Parathyroid adenoma (tissue), 2 donors: ENCODE measurements around the gene HAT1.
A peak's percentile ranks its signal among the peaks of the same experiment; 100 is the strongest.

Source experiments
- H2AFZ ChIP-seq: fragments of 300-600 bp; sonication (generic); one replicate; pipeline ENCODE4 v1.7.0; 2017; ENCODE audit warnings: antibody characterized with exemption, mild to moderate bottlenecking
- H3K27ac ChIP-seq: fragments of 300-600 bp; sonication (generic); one replicate; pipeline ENCODE4 v1.7.0; 2017
- H3K27me3 ChIP-seq: fragments of 300-600 bp; sonication (generic); one replicate; pipeline ENCODE4 v1.7.0; 2017; ENCODE audit warnings: low read length; ENCODE audit not compliant: control insufficient read depth, insufficient read depth
- H3K36me3 ChIP-seq: fragments of 300-600 bp; sonication (generic); one replicate; pipeline ENCODE4 v1.7.0; 2017; ENCODE audit warnings: low read length; ENCODE audit not compliant: control insufficient read depth, insufficient read depth
- H3K4me1 ChIP-seq: fragments of 300-600 bp; sonication (generic); one replicate; pipeline ENCODE4 v1.7.0; 2017; ENCODE audit warnings: control low read depth
- H3K4me2 ChIP-seq: fragments of 300-600 bp; sonication (generic); one replicate; pipeline ENCODE4 v1.7.0; 2017; ENCODE audit warnings: low read length
- H3K4me3 ChIP-seq: fragments of 300-600 bp; sonication (generic); one replicate; pipeline ENCODE4 v1.7.0; 2017; ENCODE audit warnings: low read depth, low read length
- H3K79me2 ChIP-seq: fragments of 300-600 bp; sonication (generic); one replicate; pipeline ENCODE4 v1.7.0; 2017; ENCODE audit warnings: control low read depth
- H3K9ac ChIP-seq: fragments of 300-600 bp; sonication (generic); one replicate; pipeline ENCODE4 v1.7.0; 2017; ENCODE audit warnings: mild to moderate bottlenecking
- H3K9me3 ChIP-seq: fragments of 300-600 bp; sonication (generic); one replicate; pipeline ENCODE4 v1.7.0; 2017; ENCODE audit warnings: low read length; ENCODE audit not compliant: control insufficient read depth
- CTCF ChIP-seq: fragments of 300-600 bp; sonication (generic); IDR thresholded peaks from one replicate; pipeline ENCODE4 v1.7.0; 2017; ENCODE audit warnings: antibody characterized with exemption, mild to moderate bottlenecking
- donor health status: primary hyperparathyroidism.

Gene HAT1

DNA sequence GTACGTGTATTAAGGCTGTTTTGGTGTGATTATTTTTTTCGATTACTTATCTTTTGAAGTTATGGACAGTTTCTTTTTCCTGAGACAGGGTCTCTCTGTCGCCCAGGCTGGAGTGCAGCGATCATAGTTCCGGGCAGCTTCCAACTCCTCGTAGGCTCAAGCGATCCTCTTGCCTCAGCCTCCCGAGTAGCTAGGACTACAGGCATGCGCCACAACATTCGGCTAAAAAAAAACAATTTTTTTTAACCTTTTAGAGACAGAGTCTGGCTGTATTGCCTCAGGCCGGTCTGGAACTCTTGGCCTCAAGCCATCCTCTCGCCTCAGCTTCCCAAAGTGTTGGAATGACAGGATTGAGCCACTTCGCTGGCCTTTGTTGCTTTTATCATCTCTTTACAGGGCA is 945 bp downstream of the HAT1 start:
- TF ChIP-seq CTCF, result no peak

DNA sequence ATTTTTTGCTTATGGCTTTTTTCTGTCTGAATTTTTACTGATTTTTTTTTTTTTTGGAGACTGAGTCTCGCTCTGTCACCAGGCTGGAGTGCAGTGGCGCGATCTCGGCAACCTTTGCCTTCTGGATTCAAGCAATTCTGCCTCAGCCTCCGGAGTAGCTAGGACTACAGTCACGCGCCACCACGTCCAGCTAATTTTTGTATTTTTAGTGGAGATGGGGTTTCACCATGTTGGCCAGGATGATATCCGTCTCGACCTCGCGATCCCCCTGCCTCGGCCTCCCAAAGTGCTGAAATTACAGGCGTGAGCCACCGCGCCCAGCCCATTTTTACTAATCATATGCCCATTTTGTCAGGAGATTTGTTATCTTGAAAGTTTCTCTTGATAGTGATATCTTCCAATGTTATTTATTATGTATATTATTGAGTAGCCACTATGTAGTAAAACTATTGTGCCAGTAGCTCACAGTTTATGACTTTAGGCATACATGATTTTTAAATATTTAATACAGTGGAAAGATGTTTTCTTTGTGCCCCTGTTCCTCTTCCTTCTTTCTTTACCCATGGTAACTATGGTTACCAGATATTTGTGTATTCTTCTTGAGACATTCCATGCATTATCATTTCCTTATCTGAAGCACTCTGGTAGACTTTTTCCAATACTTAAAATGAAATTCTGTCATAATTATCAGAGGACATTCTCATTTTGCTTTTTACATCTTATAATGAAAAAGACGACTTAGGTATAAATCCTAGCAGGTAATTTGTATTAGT is 2.1 kb downstream of the HAT1 start:
- H2AFZ ChIP-seq, result no peak overlapping the region
- H3K36me3 ChIP-seq, result no peaks in the 10 kb centered on the region
- no peaks in the 10 kb centered on the region for H3K27me3 ChIP-seq
- H3K9ac ChIP-seq, result no peak overlapping the region
- TF ChIP-seq CTCF, result no peak
- no peak overlapping the region for H3K27ac ChIP-seq
- H3K9me3 ChIP-seq, result no peaks in the 10 kb centered on the region
- no peak overlapping the region for H3K4me3 ChIP-seq
- H3K79me2 ChIP-seq, result peaks cover 38% of the 10 kb centered on the region
- H3K4me1 ChIP-seq, result peaks cover 5% of the 10 kb centered on the region
- H3K4me2 ChIP-seq, result no peak overlapping the region

More for the DNA sequence above, 945 bp downstream of the HAT1 start:
- Histone ChIP-seq H2AFZ (peak overlapping the region; percentile 93), H3K27me3 (no peaks in the 10 kb centered on the region), H3K27ac (peak overlapping the region; percentile 84), H3K9me3 (no peaks in the 10 kb centered on the region), H3K4me3 (peak overlapping the region; percentile 97), H3K4me1 (peaks cover 5% of the 10 kb centered on the region), H3K79me2 (peaks cover 36% of the 10 kb centered on the region), H3K9ac (peak overlapping the region; percentile 62), H3K4me2 (peak overlapping the region; percentile 96), H3K36me3 (no peaks in the 10 kb centered on the region)

DNA sequence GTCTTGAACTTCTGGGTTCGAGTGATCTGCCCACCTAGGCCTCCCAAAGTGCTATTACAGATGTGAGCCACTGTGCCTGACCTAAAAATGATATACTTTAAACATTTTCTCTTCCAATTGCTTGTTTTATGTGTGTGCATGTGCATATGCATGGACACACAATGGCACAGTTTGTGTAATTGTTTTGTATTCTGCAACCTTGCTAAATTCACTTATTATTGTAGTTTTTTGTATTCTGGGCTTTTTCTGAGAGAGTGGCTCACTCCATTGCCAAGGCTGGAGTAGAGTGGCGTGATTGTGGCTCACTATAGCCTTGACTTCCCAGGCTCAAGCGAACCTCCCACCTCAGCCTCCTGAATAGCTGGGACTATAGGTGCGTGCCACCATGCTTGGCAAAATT is 8.1 kb downstream of the HAT1 start:
- Histone ChIP-seq H2AFZ (no peak overlapping the region), H3K9me3 (no peaks in the 10 kb centered on the region)
- no peak for TF ChIP-seq CTCF

GRCh38 chr2:171939058-171939742 is 16.9 kb downstream of the HAT1 start:
- TF ChIP-seq CTCF, result no peak
- Histone ChIP-seq H3K79me2 (peaks cover 64% of the 10 kb centered on the region), H3K4me1 (no peaks in the 10 kb centered on the region), H3K9ac (no peak overlapping the region), H2AFZ (no peak overlapping the region), H3K4me2 (no peak overlapping the region), H3K36me3 (no peaks in the 10 kb centered on the region), H3K27ac (no peak overlapping the region), H3K27me3 (no peaks in the 10 kb centered on the region), H3K4me3 (no peak overlapping the region), H3K9me3 (no peaks in the 10 kb centered on the region)

More for the DNA sequence above, 8.1 kb downstream of the HAT1 start:
- H3K9ac ChIP-seq, result no peak overlapping the region
- H3K4me2 ChIP-seq, result no peak overlapping the region
- no peaks in the 10 kb centered on the region for H3K36me3 ChIP-seq
- H3K27me3 ChIP-seq, result no peaks in the 10 kb centered on the region
- peaks cover 65% of the 10 kb centered on the region for H3K79me2 ChIP-seq
- H3K4me1 ChIP-seq, result no peaks in the 10 kb centered on the region
- no peak overlapping the region for H3K4me3 ChIP-seq
- H3K27ac ChIP-seq, result no peak overlapping the region
